VCaP (cell line): ENCODE data around the gene WHRN.

ENCODE experiments used
- H3K27ac ChIP-seq: fragments of 450-650 bp; 2 replicates; pipeline ENCODE4 v1.5.1; 2017
- TF ChIP-seq, protein P1 (sequence below): fragments of 450-650 bp; conservative IDR thresholded peaks from 2 replicates; pipeline ENCODE4 v1.5.1; 2017; ENCODE audit warnings: mild to moderate bottlenecking, moderate library complexity

WHRN gene

DNA sequence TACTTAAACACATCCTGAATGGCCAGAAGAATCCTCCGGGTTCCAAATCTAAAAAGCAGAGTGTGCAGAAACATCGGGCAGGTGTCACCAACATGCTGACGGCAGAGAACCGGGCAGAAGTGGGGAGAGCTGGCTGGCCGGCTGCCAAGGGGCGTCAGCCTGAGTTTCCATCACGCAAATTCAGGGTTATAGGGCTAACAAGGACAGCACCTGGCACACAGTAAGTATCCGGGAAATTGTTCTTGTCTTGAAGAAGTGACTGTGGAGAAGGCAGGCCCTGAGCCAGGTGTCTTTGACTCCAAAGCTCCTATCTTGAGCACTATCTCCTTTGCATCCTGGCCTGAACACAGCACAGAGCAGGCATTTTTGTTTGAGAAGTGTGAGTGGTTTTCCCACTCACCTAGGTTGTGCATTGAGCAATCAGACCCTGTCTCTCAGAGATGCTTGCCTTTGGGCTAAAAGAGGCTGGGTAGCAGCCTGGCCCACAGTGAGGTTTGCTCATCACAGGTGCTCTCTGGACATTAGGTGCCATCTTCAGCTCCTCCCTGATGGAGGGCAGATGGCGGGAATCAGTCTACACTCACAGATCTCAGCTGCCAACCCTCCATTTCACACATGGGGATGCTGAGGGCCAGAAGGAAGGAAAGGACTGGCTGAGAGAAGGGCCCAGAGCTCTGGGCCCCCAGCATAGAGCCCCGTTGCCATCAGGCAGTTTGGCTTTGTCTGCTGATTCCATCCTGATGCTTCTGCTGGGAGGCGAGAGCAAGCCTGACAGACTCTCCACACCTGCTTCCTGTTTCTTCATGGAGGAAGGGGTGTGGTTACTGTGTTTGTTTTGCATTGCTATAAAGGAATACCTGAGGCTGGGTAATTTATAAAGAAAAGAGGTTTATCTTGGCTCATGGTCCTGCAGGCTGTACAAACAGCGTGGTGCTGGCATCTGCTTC is 52.8 kb downstream of the WHRN start:
- TF ChIP-seq, protein P1, sequence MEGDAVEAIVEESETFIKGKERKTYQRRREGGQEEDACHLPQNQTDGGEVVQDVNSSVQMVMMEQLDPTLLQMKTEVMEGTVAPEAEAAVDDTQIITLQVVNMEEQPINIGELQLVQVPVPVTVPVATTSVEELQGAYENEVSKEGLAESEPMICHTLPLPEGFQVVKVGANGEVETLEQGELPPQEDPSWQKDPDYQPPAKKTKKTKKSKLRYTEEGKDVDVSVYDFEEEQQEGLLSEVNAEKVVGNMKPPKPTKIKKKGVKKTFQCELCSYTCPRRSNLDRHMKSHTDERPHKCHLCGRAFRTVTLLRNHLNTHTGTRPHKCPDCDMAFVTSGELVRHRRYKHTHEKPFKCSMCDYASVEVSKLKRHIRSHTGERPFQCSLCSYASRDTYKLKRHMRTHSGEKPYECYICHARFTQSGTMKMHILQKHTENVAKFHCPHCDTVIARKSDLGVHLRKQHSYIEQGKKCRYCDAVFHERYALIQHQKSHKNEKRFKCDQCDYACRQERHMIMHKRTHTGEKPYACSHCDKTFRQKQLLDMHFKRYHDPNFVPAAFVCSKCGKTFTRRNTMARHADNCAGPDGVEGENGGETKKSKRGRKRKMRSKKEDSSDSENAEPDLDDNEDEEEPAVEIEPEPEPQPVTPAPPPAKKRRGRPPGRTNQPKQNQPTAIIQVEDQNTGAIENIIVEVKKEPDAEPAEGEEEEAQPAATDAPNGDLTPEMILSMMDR, result no peak
- H3K27ac ChIP-seq, result 0 out of 2 replicates have a peak overlapping the region, but pooled peaks have one; percentile 8

DNA sequence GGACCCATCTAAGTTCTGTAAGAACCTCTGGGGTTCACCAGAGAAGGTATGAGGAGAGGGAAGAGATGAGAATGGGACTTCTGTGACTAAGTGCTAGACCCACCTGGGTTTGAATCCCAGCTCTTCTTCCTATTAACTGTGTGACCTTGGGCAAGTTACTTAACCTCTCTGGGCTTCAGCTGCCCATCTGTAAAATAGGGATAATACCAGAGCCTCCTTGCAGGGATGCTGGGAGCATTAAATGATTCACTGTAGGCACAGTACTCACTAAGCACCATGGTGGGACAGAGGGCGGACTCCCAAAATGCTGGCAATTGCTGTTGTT is 53.6 kb downstream of the WHRN start:
- TF ChIP-seq, protein P1, result no peak
- no peak overlapping the region for H3K27ac ChIP-seq

DNA sequence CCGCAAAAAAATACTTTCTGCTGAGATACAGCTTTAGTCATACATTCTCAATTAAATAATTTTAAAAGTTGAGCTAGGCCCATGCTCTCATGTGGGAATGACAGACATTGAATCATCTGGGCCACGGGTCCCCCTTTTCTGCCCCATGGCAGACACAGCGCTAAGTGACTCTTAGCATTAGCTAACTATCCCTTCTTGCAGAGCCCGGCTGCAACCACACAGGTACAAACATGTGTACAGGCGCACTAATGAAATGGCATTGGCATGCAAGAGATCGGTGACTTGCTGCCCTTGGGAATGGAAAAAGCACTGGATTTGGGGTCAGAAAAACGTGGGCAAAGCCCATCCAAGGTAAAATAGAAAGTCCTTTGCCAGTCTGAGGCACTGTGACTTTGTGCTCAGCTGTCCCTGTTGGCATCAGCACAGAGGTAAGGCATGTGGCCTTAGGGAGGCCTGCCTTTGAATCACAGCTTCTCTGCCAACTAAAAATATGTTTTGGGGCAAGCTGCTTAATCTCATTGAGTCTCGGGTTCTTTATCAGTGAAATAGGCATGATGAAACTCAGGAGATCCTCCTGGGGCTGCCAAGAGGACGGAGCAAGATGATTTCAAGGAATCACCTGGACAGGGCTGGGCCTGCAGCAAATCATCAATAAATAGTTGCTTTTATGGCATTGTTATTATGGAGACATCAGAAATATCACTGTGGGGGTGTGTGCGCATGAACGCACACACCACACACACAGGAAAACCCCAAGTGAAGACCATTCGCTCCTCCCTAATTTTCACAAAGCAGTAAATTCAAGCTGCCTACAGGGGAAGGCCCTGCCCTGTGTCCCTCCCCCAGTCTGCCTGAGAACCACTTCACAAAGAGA is 54.2 kb downstream of the WHRN start:
- H3K27ac ChIP-seq, result no peak overlapping the region
- TF ChIP-seq, protein P1, result no peak

DNA sequence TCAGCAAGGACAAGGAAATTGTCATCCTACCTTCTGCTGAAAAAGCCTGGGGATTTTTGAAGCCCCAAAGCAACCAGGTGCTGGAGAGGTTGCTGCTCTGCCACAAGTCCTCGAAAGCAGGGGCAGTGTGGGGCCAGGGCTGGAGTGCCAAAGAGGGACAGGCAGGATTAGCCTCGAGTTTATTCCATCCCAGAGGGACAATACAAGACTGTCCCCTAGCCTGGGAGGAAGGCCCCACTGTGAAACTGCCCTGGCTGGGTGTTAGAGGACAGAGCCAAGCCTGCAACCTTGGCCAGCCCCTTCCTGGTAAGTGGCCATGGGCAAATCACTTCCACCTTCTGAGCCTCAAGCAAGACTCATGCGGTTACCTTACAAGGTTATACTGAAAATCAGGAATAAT is 55.1 kb downstream of the WHRN start:
- H3K27ac ChIP-seq, result no peak overlapping the region
- TF ChIP-seq, protein P1, result no peak

DNA sequence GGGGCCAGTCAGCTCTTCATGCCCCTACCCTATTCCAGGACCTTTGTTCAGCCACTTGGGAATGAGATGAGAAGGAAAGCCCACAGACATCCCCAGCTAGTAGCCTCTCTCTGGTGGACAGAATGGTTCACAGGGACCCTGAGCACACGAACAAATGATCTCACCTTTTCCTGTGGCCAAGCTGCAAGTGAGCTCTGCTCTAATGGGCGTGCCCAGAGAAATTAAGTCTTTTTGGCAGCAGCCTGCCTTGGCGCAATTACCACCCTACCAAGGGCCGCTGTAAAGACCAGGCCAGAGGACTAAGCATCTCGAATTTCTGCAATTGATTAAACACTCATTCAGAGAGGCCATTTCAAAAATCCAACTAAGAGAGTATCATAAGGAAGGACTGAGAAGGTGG is 56.0 kb downstream of the WHRN start:
- TF ChIP-seq, protein P1, result no peak
- no peak overlapping the region for H3K27ac ChIP-seq

DNA sequence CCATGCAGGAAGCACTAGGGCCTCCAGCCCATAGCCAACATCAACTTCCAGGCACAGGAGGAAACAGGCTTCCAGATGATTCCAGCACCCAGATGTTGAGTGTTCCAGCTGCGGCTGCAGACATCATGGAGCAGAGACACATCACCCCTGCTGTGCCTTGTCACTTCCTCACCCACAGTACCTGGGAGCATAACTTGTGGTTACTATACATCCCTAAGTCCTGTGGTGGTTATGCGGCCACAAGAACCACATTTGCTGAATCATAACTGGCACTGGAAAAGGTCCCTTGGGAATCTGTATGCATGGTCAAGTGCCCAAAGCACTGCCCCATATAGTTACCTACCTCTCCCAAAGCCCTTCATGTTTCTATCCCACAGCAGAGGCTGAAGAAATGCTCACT is 56.6 kb downstream of the WHRN start:
- no peak overlapping the region for H3K27ac ChIP-seq
- TF ChIP-seq, protein P1, result no peak
